Stimulated activated CD4-positive, alpha-beta T cell treated with anti-CD3 and anti-CD28 coated beads, Interleukin-1b, Interleukin-23, amount 100 ng/mL, for 48 hours (primary cell): Measurements from ENCODE around the gene SOX4.

Experiments
- DNase-seq: peaks from one replicate; pipeline ENCODE4 v3.0.0-alpha.2; 2020

SOX4 gene

GRCh38 chr6:21594416-21595281 lies 1.1 kb downstream of the SOX4 start:
- DNase-seq = peak; percentile 12

GRCh38 chr6:21595285-21596144 lies 2.0 kb downstream of the SOX4 start:
- no peak for DNase-seq

GRCh38 chr6:21596145-21596948 lies 2.8 kb downstream of the SOX4 start:
- no peak for DNase-seq

- DNase-seq = no peak
Observed at GRCh38 chr6:21596949-21597682, 3.6 kb downstream of the SOX4 start.

- no peak for DNase-seq
Observed at GRCh38 chr6:21597801-21598673, 4.5 kb downstream of the SOX4 start.

GRCh38 chr6:21598674-21599023 lies 5.1 kb downstream of the SOX4 start:
- no peak for DNase-seq

GRCh38 chr6:21599051-21599696 lies 5.6 kb downstream of the SOX4 start:
- no peak for DNase-seq

- DNase-seq = no peak
Observed at GRCh38 chr6:21601339-21601923, 7.9 kb downstream of the SOX4 start.

- no peak for DNase-seq
Observed at GRCh38 chr6:21601932-21602390, 8.4 kb downstream of the SOX4 start.

GRCh38 chr6:21603082-21603952 lies 9.8 kb downstream of the SOX4 start:
- no peak for DNase-seq

GRCh38 chr6:21604081-21604480 lies 10.5 kb downstream of the SOX4 start:
- no peak for DNase-seq

GRCh38 chr6:21605166-21605565 lies 11.6 kb downstream of the SOX4 start:
- DNase-seq = no peak

GRCh38 chr6:21608601-21609000 lies 15.1 kb downstream of the SOX4 start:
- DNase-seq = no peak

- DNase-seq = no peak
Observed at GRCh38 chr6:21609881-21610329, 16.4 kb downstream of the SOX4 start.

GRCh38 chr6:21610341-21610740 lies 16.8 kb downstream of the SOX4 start:
- no peak for DNase-seq

GRCh38 chr6:21611485-21611884 lies 17.9 kb downstream of the SOX4 start:
- DNase-seq = no peak

- no peak for DNase-seq
Observed at GRCh38 chr6:21612067-21612745, 18.7 kb downstream of the SOX4 start.

GRCh38 chr6:21613809-21614208 lies 20.3 kb downstream of the SOX4 start:
- no peak for DNase-seq

- DNase-seq = no peak
Observed at GRCh38 chr6:21614226-21614625, 20.7 kb downstream of the SOX4 start.
